Activated CD4-positive, alpha-beta T cell treated with anti-CD3 and anti-CD28 coated beads, Interleukin-2, Interleukin-4, amounts not matched to agents 100 ng/mL and 50 ng/mL, durations not matched to agents 16 hours and 8 hours (primary cell): Measurements from ENCODE around the gene SRRM1.

Source experiments
- DNase-seq: peaks from one replicate; pipeline ENCODE4 v3.0.0-alpha.2; 2020; ENCODE audit warnings: low spot score

Gene SRRM1

GRCh38 chr1:24642481-24643362, at the start of gene SRRM1:
TSS of gene SRRM1 (plus strand) at chr1:24643302. CDS start at chr1:24643327, 25 bp downstream.
- DNase-seq, result peak; percentile 99

GRCh38 chr1:24594328-24594598, 48.8 kb upstream of the SRRM1 start:
- no peak for DNase-seq

GRCh38 chr1:24596401-24596880, 46.7 kb upstream of the SRRM1 start:
- DNase-seq, result no peak

GRCh38 chr1:24599265-24599664, 43.8 kb upstream of the SRRM1 start:
- DNase-seq, result no peak

- no peak for DNase-seq
These were observed 42.6 kb upstream of the SRRM1 start for GRCh38 chr1:24600551-24600950.

- DNase-seq, result no peak
These were observed 37.4 kb upstream of the SRRM1 start for GRCh38 chr1:24605534-24606295.

GRCh38 chr1:24606296-24606605, 36.9 kb upstream of the SRRM1 start:
- no peak for DNase-seq

- DNase-seq, result no peak
These were observed 36.5 kb upstream of the SRRM1 start for GRCh38 chr1:24606621-24607020.

GRCh38 chr1:24609949-24610517, 33.1 kb upstream of the SRRM1 start:
- no peak for DNase-seq

- DNase-seq, result no peak
These were observed 23.7 kb upstream of the SRRM1 start for GRCh38 chr1:24619376-24619775.

- DNase-seq, result no peak
These were observed 22.4 kb upstream of the SRRM1 start for GRCh38 chr1:24620678-24621077.

GRCh38 chr1:24621121-24621520, 22.0 kb upstream of the SRRM1 start:
- no peak for DNase-seq

- no peak for DNase-seq
These were observed 20.9 kb upstream of the SRRM1 start for GRCh38 chr1:24622218-24622617.

- no peak for DNase-seq
These were observed 10.3 kb upstream of the SRRM1 start for GRCh38 chr1:24632832-24633175.

- DNase-seq, result peak; percentile 64
These were observed 7.8 kb upstream of the SRRM1 start for GRCh38 chr1:24635195-24635843.

- DNase-seq, result no peak
These were observed 6.3 kb upstream of the SRRM1 start for GRCh38 chr1:24636661-24637357.

GRCh38 chr1:24639094-24639493, 4.0 kb upstream of the SRRM1 start:
- DNase-seq, result no peak

GRCh38 chr1:24639881-24640280, 3.2 kb upstream of the SRRM1 start:
- no peak for DNase-seq

- no peak for DNase-seq
These were observed 2.8 kb upstream of the SRRM1 start for GRCh38 chr1:24640288-24640687.

- DNase-seq, result peak; percentile 36
These were observed 1.4 kb upstream of the SRRM1 start for GRCh38 chr1:24641646-24642151.

- peak; percentile 30 for DNase-seq
These were observed 429 bp downstream of the SRRM1 start for GRCh38 chr1:24643363-24644099.
